HG03175 (cell line): ENCODE data around the gene CAMKMT.
A peak's percentile ranks its signal among the peaks of the same experiment; 100 is the strongest.

Source experiments
- ATAC-seq: cut with Tn5 transposase; IDR thresholded peaks from one replicate; pipeline ENCODE4 v1.9.1; 2021; ENCODE audit warnings: mild to moderate bottlenecking, moderate library complexity; ENCODE audit not compliant: unreplicated experiment

CAMKMT gene

GRCh38 chr2:44680983-44681531 is 319.3 kb downstream of the CAMKMT start:
- ATAC-seq, result no peak

- no peak for ATAC-seq
These were observed 320.7 kb downstream of the CAMKMT start for GRCh38 chr2:44682459-44682858.

GRCh38 chr2:44684559-44684958 is 322.8 kb downstream of the CAMKMT start:
- no peak for ATAC-seq

- ATAC-seq, result no peak
These were observed 324.8 kb downstream of the CAMKMT start for GRCh38 chr2:44686561-44686960.

- no peak for ATAC-seq
These were observed 326.1 kb downstream of the CAMKMT start for GRCh38 chr2:44687686-44688455.

- no peak for ATAC-seq
These were observed 326.8 kb downstream of the CAMKMT start for GRCh38 chr2:44688456-44689124.

- no peak for ATAC-seq
These were observed 327.8 kb downstream of the CAMKMT start for GRCh38 chr2:44689516-44689915.

GRCh38 chr2:44691174-44691785 is 329.5 kb downstream of the CAMKMT start:
- ATAC-seq, result no peak

GRCh38 chr2:44692821-44693220 is 331.1 kb downstream of the CAMKMT start:
- ATAC-seq, result no peak

GRCh38 chr2:44700824-44701223 is 339.1 kb downstream of the CAMKMT start:
- ATAC-seq, result no peak

GRCh38 chr2:44705356-44705755 is 343.6 kb downstream of the CAMKMT start:
- no peak for ATAC-seq

GRCh38 chr2:44705876-44706480 is 344.2 kb downstream of the CAMKMT start:
- ATAC-seq, result no peak

- ATAC-seq, result no peak
These were observed 345.2 kb downstream of the CAMKMT start for GRCh38 chr2:44706681-44707553.

- no peak for ATAC-seq
These were observed 346.4 kb downstream of the CAMKMT start for GRCh38 chr2:44707945-44708660.

- no peak for ATAC-seq
These were observed 346.9 kb downstream of the CAMKMT start for GRCh38 chr2:44708661-44709000.

- ATAC-seq, result peak; percentile 60
These were observed 351.4 kb downstream of the CAMKMT start for GRCh38 chr2:44713170-44713569.

- no peak for ATAC-seq
These were observed 353.9 kb downstream of the CAMKMT start for GRCh38 chr2:44715671-44716081.

- no peak for ATAC-seq
These were observed 354.4 kb downstream of the CAMKMT start for GRCh38 chr2:44716131-44716530.

- no peak for ATAC-seq
These were observed 356.7 kb downstream of the CAMKMT start for GRCh38 chr2:44718431-44718830.

GRCh38 chr2:44719562-44719961 is 357.8 kb downstream of the CAMKMT start:
- no peak for ATAC-seq
